ENCODE data around the gene IFT88. TPM values are rescaled to one million over a fixed set of nuclear protein-coding genes. Genes with fewer than 3 reads are reported as not detected.

IFT88 gene
- total RNA-seq, 1 donor from 2014 or later: 15.3 TPM

DNA sequence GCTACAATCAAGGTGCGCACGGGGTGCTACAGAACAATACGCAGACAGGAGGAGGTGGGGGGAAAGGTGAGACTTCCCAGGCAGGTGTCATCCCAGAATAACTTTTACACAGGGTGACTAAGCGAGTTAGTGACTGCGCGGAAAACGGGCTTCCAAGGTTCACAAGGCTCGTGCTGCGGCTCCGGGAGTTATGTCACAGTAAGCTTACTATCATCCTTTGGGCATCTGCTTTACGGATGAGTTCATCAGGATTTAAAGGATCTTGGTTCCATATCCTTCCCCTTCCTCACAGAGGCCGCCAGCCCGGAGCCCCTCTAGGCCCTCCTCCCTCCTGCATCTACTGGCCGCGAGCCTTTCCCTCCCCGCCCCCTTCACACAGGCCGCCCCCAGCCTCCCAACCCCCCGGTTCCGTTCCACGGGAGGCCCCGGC lies 474 bp upstream of the IFT88 start:
- Histone ChIP-seq H3K9me3 (no peaks in the 10 kb centered on the region), H3K36me3 (no peaks in the 10 kb centered on the region), H3K4me1 (peaks cover 12% of the 10 kb centered on the region), H3K4me3 (peak overlapping the region; percentile 88), H3K27ac (peak overlapping the region; percentile 96), H3K27me3 (ENCODE audit: low read depth) (no peaks in the 10 kb centered on the region)
- intact Hi-C loops (cut with DNase I): no loop called here
- DNase-seq (no peak), ATAC-seq (peak in 1 of 2 donors; percentile 84)
- no peak for TF ChIP-seq CTCF (IDR thresholded peaks at IDR 0.05)

DNA sequence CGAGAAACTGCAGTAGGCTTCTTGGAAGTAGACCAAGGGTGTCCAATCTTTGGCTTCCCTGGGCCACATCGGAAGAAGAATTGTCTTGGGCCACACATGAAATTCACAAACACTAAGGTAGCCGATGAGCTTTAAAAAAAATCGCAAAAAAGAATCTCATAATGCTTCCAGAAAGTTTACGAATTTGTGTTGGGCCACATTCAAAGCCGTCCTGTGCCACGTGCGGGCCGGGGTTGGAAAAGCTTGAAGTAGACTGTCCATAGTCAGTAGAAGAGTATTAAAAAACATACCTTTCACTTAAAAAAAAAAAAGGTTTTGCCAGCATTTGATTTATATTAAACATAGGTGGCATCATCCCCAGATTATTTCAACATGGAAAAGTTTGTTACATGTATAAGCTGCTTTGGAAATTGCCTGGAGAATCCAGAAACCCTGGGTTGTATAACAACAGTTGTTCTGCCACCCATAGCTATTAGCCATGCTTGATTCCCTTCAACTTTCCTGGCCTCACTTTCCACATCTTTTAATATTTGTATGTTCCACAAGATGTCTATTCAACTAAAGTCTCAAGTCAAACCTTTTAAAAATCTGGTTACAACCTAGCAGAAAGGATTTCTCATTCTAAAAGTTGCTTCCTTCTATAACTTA lies 1.0 kb downstream of the IFT88 start:
- Histone ChIP-seq H3K36me3 (no peaks in the 10 kb centered on the region), H3K27ac (peak overlapping the region; percentile 96), H3K9me3 (no peaks in the 10 kb centered on the region), H3K4me3 (peak overlapping the region; percentile 88), H3K4me1 (peaks cover 12% of the 10 kb centered on the region), H3K27me3 (ENCODE audit: low read depth) (no peaks in the 10 kb centered on the region)
- intact Hi-C loops (cut with DNase I): no loop called here
- TF ChIP-seq CTCF (IDR thresholded peaks at IDR 0.05): no peak
- ATAC-seq (no peak), DNase-seq (no peak)

- intact Hi-C loops (cut with DNase I): no loop called here
- Histone ChIP-seq H3K4me1 (peaks cover 12% of the 10 kb centered on the region), H3K27ac (no peak overlapping the region), H3K27me3 (ENCODE audit: low read depth) (no peaks in the 10 kb centered on the region), H3K9me3 (peaks cover 1% of the 10 kb centered on the region), H3K36me3 (peaks cover 5% of the 10 kb centered on the region), H3K4me3 (no peak overlapping the region)
- TF ChIP-seq CTCF (IDR thresholded peaks at IDR 0.05): no peak
- ATAC-seq (no peak), DNase-seq (no peak)
Measured at GRCh38 chr13:20570517-20570916, 3.6 kb downstream of the IFT88 start.

GRCh38 chr13:20571676-20572075 lies 4.7 kb downstream of the IFT88 start:
- Histone ChIP-seq H3K27me3 (ENCODE audit: low read depth) (no peaks in the 10 kb centered on the region), H3K27ac (no peak overlapping the region), H3K4me3 (no peak overlapping the region), H3K4me1 (peaks cover 12% of the 10 kb centered on the region), H3K36me3 (peaks cover 7% of the 10 kb centered on the region), H3K9me3 (peaks cover 3% of the 10 kb centered on the region)
- intact Hi-C loops (cut with DNase I): no loop called here
- no peak for ATAC-seq
- TF ChIP-seq CTCF (IDR thresholded peaks at IDR 0.05): no peak
- DNase-seq: no peak

DNA sequence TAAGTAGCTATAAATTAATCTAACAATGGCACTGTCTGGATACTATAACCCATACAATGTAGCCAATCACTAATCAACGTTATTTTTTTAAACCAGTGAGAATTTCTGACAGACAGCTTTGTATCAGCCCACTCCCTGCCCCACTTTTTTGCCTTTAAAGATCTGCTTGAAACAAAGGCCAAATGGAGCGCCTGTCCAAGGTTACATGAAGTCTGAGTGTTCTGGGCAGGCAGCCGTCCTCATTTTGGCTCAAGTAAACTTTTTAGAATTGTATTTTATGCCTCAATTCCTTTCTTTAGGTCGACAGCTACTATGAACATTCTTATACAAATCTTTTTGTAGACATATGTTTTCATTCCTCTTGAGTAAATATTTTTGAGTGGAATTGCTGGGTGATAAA lies 6.2 kb downstream of the IFT88 start:
- intact Hi-C loops (cut with DNase I): no loop called here

More for the DNA sequence above, 6.2 kb downstream of the IFT88 start:
- ATAC-seq (no peak), DNase-seq (no peak)
- Histone ChIP-seq H3K9me3 (peaks cover 10% of the 10 kb centered on the region), H3K4me3 (no peak overlapping the region), H3K4me1 (peaks cover 4% of the 10 kb centered on the region), H3K27me3 (ENCODE audit: low read depth) (no peaks in the 10 kb centered on the region), H3K36me3 (peaks cover 7% of the 10 kb centered on the region), H3K27ac (no peak overlapping the region)
- TF ChIP-seq CTCF (IDR thresholded peaks at IDR 0.05): no peak

All from lower lobe of right lung (tissue), 2 donors.